OCI-LY7 (cell line): ENCODE results near the gene NUDT3. TPM values are rescaled to one million over a fixed set of nuclear protein-coding genes. Genes with fewer than 3 reads are reported as not detected.
A peak's percentile ranks its signal among the peaks of the same experiment; 100 is the strongest.
"Not testable (repeated sequence)": the region's sequence is repeated elsewhere in the genome, so short reads cannot be mapped to it uniquely, and the experiment has no call there.

Source experiments
- BruUV-seq: library from RNA; stranded (reverse); fragments of 400-500 nt; replicated peaks from 2 replicates; lab custom pipeline; 2021; lab: Mats Ljungman, UMichigan
- CTCF ChIA-PET: fragments of 300-600 bp; sonication (Branson Sonifier 250); formaldehyde crosslinking; loops from one replicate; lab custom pipeline; 2022; ENCODE audit warnings: antibody characterized with exemption; ENCODE audit not compliant: unreplicated experiment; lab: Charles Lee
- POLR2A ChIA-PET: fragments of 300-600 bp; sonication (Branson Sonifier 250); formaldehyde crosslinking; loops from one replicate; lab custom pipeline; 2022; ENCODE audit warnings: antibody characterized with exemption; lab: Charles Lee
- DNase-seq: peaks from one replicate; pipeline ENCODE4 v3.0.0-alpha.2; 2015; ENCODE audit warnings: low spot score
- H2AFZ ChIP-seq: fragments of 200-600 bp; sonication (generic), shearing (Covaris generic); 2 replicates; pipeline ENCODE4 v1.6.1; 2014; ENCODE audit warnings: mild to moderate bottlenecking, antibody characterized with exemption, low read length, moderate library complexity
- H3K27ac ChIP-seq: fragments of 200-600 bp; sonication (generic); 2 replicates; pipeline ENCODE4 v1.5.1; 2014; ENCODE audit warnings: mixed run types, low read depth, mild to moderate bottlenecking, moderate library complexity, low read length, inconsistent platforms; ENCODE audit not compliant: poor library complexity, severe bottlenecking
- H3K36me3 ChIP-seq: fragments of 200-600 bp; sonication (generic); 2 replicates; pipeline ENCODE4 v1.6.1; 2014; ENCODE audit warnings: mild to moderate bottlenecking, antibody characterized with exemption, low read length, moderate library complexity, mixed read lengths; ENCODE audit not compliant: insufficient read depth
- H3K4me1 ChIP-seq: fragments of 200-600 bp; sonication (generic); 2 replicates; pipeline ENCODE4 v1.5.1; 2014; ENCODE audit warnings: mild to moderate bottlenecking, low read length; ENCODE audit not compliant: insufficient read depth, poor library complexity, severe bottlenecking
- H3K4me2 ChIP-seq: fragments of 200-600 bp; sonication (generic); 2 replicates; pipeline ENCODE4 v1.6.1; 2014; ENCODE audit warnings: mild to moderate bottlenecking, low read length
- H3K4me3 ChIP-seq: fragments of 200-600 bp; sonication (generic); 2 replicates; pipeline ENCODE4 v1.5.1; 2014; ENCODE audit warnings: mild to moderate bottlenecking, low read depth, low read length; ENCODE audit not compliant: poor library complexity, severe bottlenecking
- H3K79me2 ChIP-seq: fragments of 200-600 bp; sonication (generic); 2 replicates; pipeline ENCODE4 v1.6.1; 2016; ENCODE audit warnings: low read depth, mild to moderate bottlenecking, low read length, moderate library complexity, mixed read lengths; ENCODE audit not compliant: insufficient read depth
- H3K9me2 ChIP-seq: fragments of 200-600 bp; sonication (generic); 2 replicates; pipeline ENCODE4 v1.6.1; 2016; ENCODE audit warnings: mild to moderate bottlenecking, low read length, mixed read lengths; ENCODE audit not compliant: insufficient read depth
- H3K9me3 ChIP-seq: fragments of 200-600 bp; sonication (generic); 2 replicates; pipeline ENCODE4 v1.6.1; 2014; ENCODE audit warnings: mild to moderate bottlenecking, mixed run types, low read length, mixed read lengths
- H4K20me1 ChIP-seq: fragments of 200-600 bp; sonication (generic); 2 replicates; pipeline ENCODE4 v1.6.1; 2014; ENCODE audit warnings: mild to moderate bottlenecking, antibody characterized with exemption, low read length, moderate library complexity, mixed read lengths; ENCODE audit not compliant: insufficient read depth
- CTCF ChIP-seq: fragments of 200-600 bp; sonication (generic); conservative IDR thresholded peaks from 2 replicates; pipeline ENCODE4 v1.5.1; 2014; ENCODE audit warnings: mild to moderate bottlenecking, antibody characterized with exemption, low read length, moderate library complexity, mixed read lengths
- EZH2phosphoT487 ChIP-seq: fragments of 200-600 bp; sonication (generic); IDR thresholded peaks from 2 replicates; pipeline ENCODE4 v1.6.1; 2018; ENCODE audit warnings: low read depth, borderline replicate concordance, mild to moderate bottlenecking, mixed run types, antibody characterized with exemption, low read length, moderate library complexity, mixed read lengths
- intact Hi-C: fragments of 100-400 bp; cut with micrococcal nuclease; formaldehyde crosslinking; loops from one replicate; pipeline ENCODE4 v1.10.0; 2022; ENCODE audit not compliant: unreplicated experiment
- total RNA-seq, 2 experiments: library from RNA; depleted of rRNA in 1 of 2; stranded (reverse); fragments of >200 nt in 1 of 2; shearing (Covaris generic) in 1 of 2; gene quantifications; 2 replicates each; pipeline ENCODE4 v1.2.3, GENCODE V29; 2014 to 2022

The NUDT3 gene
- total RNA-seq, 2 experiments from 2014 or later = 30.7 to 43.0 TPM

GRCh38 chr6:34259529-34260069 is 132.9 kb downstream of the NUDT3 start:
- BruUV-seq = no TSS peak
- POLR2A ChIA-PET = interaction anchor here (0.6 kb wide), 1 partner anchor 16 kb away, joined by 3 read pairs; no protein-coding TSS in a partner anchor
- H3K4me2 ChIP-seq = no peak overlapping the region
- no peaks in the 10 kb centered on the region for H3K4me1 ChIP-seq
- H3K4me3 ChIP-seq = no peak overlapping the region
- CTCF ChIA-PET = no interaction called here
- intact Hi-C loops = no loop called here
- H3K79me2 ChIP-seq = no peaks in the 10 kb centered on the region
- TF ChIP-seq EZH2phosphoT487 (no peak), CTCF (no peak)
- 0 out of 2 replicates have a peak, but pooled peaks cover 6% of the 10 kb centered on the region for H3K9me3 ChIP-seq
- no peaks in the 10 kb centered on the region for H3K9me2 ChIP-seq
- no peaks in the 10 kb centered on the region for H3K36me3 ChIP-seq
- H4K20me1 ChIP-seq = no peaks in the 10 kb centered on the region
- no peak for DNase-seq
- H2AFZ ChIP-seq = no peak overlapping the region
- H3K27ac ChIP-seq = no peak overlapping the region

- intact Hi-C loops, BruUV-seq, DNase-seq, H3K36me3 ChIP-seq, CTCF ChIA-PET, H4K20me1 ChIP-seq, H2AFZ ChIP-seq, H3K27ac ChIP-seq, H3K4me3 ChIP-seq, POLR2A ChIA-PET, H3K9me2 ChIP-seq, H3K4me2 ChIP-seq, H3K9me3 ChIP-seq, H3K79me2 ChIP-seq: not testable (repeated sequence)
- H3K4me1 ChIP-seq = peaks cover 15% of the 10 kb centered on the region
Measured at GRCh38 chr6:34252395-34252794, 140.1 kb downstream of the NUDT3 start.

- BruUV-seq = no TSS peak
Measured at GRCh38 chr6:34249469-34250261, 142.8 kb downstream of the NUDT3 start.

More at GRCh38 chr6:34249469-34250261, 142.8 kb downstream of the NUDT3 start:
- ChIA-PET POLR2A (interaction anchor here (0.7 to 1.6 kb wide), 7 partner anchors 13 to 905 kb away, joined by 3 to 7 read pairs (median 4); partner anchors contain the start of genes HMGA1 and NUDT3), CTCF (interaction anchor here (0.6 to 2.6 kb wide), 4 partner anchors 54 to 166 kb away, joined by 3 to 18 read pairs (median 3); no protein-coding TSS in a partner anchor)
- Histone ChIP-seq H3K27ac (no peak overlapping the region), H3K9me3 (no peaks in the 10 kb centered on the region), H3K4me3 (peak overlapping the region; percentile 81), H3K36me3 (peaks cover 24% of the 10 kb centered on the region; the same call in 1 of the 2 replicates), H3K9me2 (no peaks in the 10 kb centered on the region), H2AFZ (peak overlapping the region; percentile 91), H3K4me2 (peak overlapping the region; percentile 77), H3K4me1 (peaks cover 28% of the 10 kb centered on the region), H3K79me2 (no peaks in the 10 kb centered on the region), H4K20me1 (no peaks in the 10 kb centered on the region)
- DNase-seq = no peak
- intact Hi-C loops = loop anchor here (1.0 to 5.0 kb wide), 7 partner anchors 143 to 893 kb away; partner anchors contain the start of genes NUDT3, RPS10 and TCP11
- TF ChIP-seq CTCF = no peak
- TF ChIP-seq EZH2phosphoT487 = no peak
